ENCODE measurements around the gene TLE1.

- TF ChIP-seq CTCF (IDR thresholded peaks at IDR 0.05; ENCODE audit: low read depth, low read length) (no peak), MYC (IDR thresholded peaks at IDR 0.05; ENCODE audit: low read depth, low read length) (no peak)
Measured at GRCh38 chr9:81720450-81721086, 31.2 kb upstream of the TLE1 start.

Data from NB4 (cell line).